HepG2 (cell line): ENCODE measurements around the gene GCC1. TPM values are rescaled to one million over a fixed set of nuclear protein-coding genes. Genes with fewer than 3 reads are reported as not detected.

Source experiments
- DBP ChIP-seq: sonication (generic); formaldehyde crosslinking; IDR thresholded peaks from 2 replicates; pipeline ENCODE4 v1.4.0; 2020; ENCODE audit warnings: missing genetic modification reagents; ENCODE audit errors: not compliant biosample characterization
- GATAD1 ChIP-seq: IDR thresholded peaks from 2 replicates; pipeline ENCODE4 v1.6.1; 2016; ENCODE audit warnings: missing genetic modification reagents, missing compliant biosample characterization
- HIC2 ChIP-seq: sonication (generic); formaldehyde crosslinking; IDR thresholded peaks from 2 replicates; pipeline ENCODE4 v1.9.0; 2022; ENCODE audit warnings: low read depth, missing genetic modification reagents
- MAZ ChIP-seq, 2 experiments: sonication (generic) in 1 of 2; formaldehyde crosslinking in 1 of 2; IDR thresholded peaks; 2 replicates each; pipeline versions ENCODE4 v1.5.0 to v1.6.1; 2012 to 2020; ENCODE audit warnings: low read depth in 2 of 2, mild to moderate bottlenecking in 2 of 2, borderline replicate concordance in 1 of 2, improper control_type of control experiment in 1 of 2, low read length in 1 of 2, missing genetic modification reagents in 1 of 2, moderate library complexity in 1 of 2
- MEF2D ChIP-seq: sonication (generic); formaldehyde crosslinking; IDR thresholded peaks from 2 replicates; pipeline ENCODE4 v1.5.1; 2020; ENCODE audit warnings: mild to moderate bottlenecking, missing genetic modification reagents
- MTF2 ChIP-seq: sonication (generic); formaldehyde crosslinking; IDR thresholded peaks from 2 replicates; pipeline ENCODE4 v1.5.0; 2020; ENCODE audit warnings: missing genetic modification reagents, borderline replicate concordance
- NFE2 ChIP-seq: sonication (generic); formaldehyde crosslinking; IDR thresholded peaks from 2 replicates; pipeline ENCODE4 v1.4.0; 2020; ENCODE audit warnings: missing genetic modification reagents
- PAWR ChIP-seq: sonication (generic); formaldehyde crosslinking; IDR thresholded peaks from 2 replicates; pipeline ENCODE4 v1.4.0; 2020; ENCODE audit warnings: missing genetic modification reagents, mild to moderate bottlenecking, borderline replicate concordance
- PRPF4 ChIP-seq: fragments of 200-400 bp; formaldehyde crosslinking; IDR thresholded peaks from 2 replicates; pipeline ENCODE4 v1.6.1; 2016; ENCODE audit warnings: low read length, low read depth; ENCODE audit not compliant: poor library complexity, severe bottlenecking
- REPIN1 ChIP-seq: sonication (generic); formaldehyde crosslinking; IDR thresholded peaks from 2 replicates; pipeline ENCODE4 v1.8.0; 2022; ENCODE audit warnings: missing genetic modification reagents, low read depth, mild to moderate bottlenecking, borderline replicate concordance
- SP140L ChIP-seq: sonication (generic); formaldehyde crosslinking; IDR thresholded peaks from 2 replicates; pipeline ENCODE4 v1.4.0; 2020; ENCODE audit warnings: missing genetic modification reagents, borderline replicate concordance
- SSRP1 ChIP-seq: IDR thresholded peaks from 2 replicates; pipeline ENCODE4 v1.6.1; 2016; ENCODE audit warnings: control low read depth
- TAF1 ChIP-seq: sonication (generic); formaldehyde crosslinking; IDR thresholded peaks from 2 replicates; pipeline ENCODE4 v1.4.0; 2020; ENCODE audit warnings: missing genetic modification reagents
- U2AF2 ChIP-seq: fragments of 200-400 bp; formaldehyde crosslinking; IDR thresholded peaks from 2 replicates; pipeline ENCODE4 v1.6.1; 2017; ENCODE audit warnings: low read depth, mild to moderate bottlenecking, low read length
- ZNF101 ChIP-seq: sonication (generic); formaldehyde crosslinking; IDR thresholded peaks from 2 replicates; pipeline ENCODE4 v1.4.0; 2020; ENCODE audit warnings: mild to moderate bottlenecking, low read depth, missing genetic modification reagents, borderline replicate concordance
- ZNF281 ChIP-seq: sonication (generic); formaldehyde crosslinking; IDR thresholded peaks from 2 replicates; pipeline ENCODE4 v1.4.0; 2020; ENCODE audit warnings: missing genetic modification reagents, borderline replicate concordance
- ZNF781 ChIP-seq: sonication (generic); formaldehyde crosslinking; IDR thresholded peaks from 2 replicates; pipeline ENCODE4 v1.5.1; 2020; ENCODE audit warnings: borderline replicate concordance, mild to moderate bottlenecking, missing genetic modification reagents; ENCODE audit errors: not compliant biosample characterization
- ZNF792 ChIP-seq: IDR thresholded peaks from 2 replicates; pipeline ENCODE4 v1.6.1; 2016
- ZSCAN9 ChIP-seq: IDR thresholded peaks from 2 replicates; pipeline ENCODE4 v1.6.1; 2016; ENCODE audit warnings: borderline replicate concordance
- polyA plus RNA-seq, 8 experiments: library from polyadenylated mRNA; depleted of rRNA in 3 of 8; stranded (reverse) in 7 of 8; unstranded in 1 of 8; fragments of >200 nt; fragmentation: Illumina TruSeq in 4 of 8; extraction: Trizol in 4 of 8; gene quantifications; 2 replicates each; pipeline versions ENCODE4 v1.2.1 to v1.2.3, GENCODE V29; 2011 to 2016; ENCODE audit warnings: low read depth in 4 of 8, missing spikeins in 1 of 8, mixed read lengths in 1 of 8; ENCODE audit not compliant: insufficient read depth in 1 of 8
- total RNA-seq, 5 experiments: library from RNA; depleted of rRNA; stranded (reverse); fragments of >200 nt; fragmentation: Illumina TruSeq; extraction: Trizol; gene quantifications; 2 replicates each; pipeline ENCODE4 v1.2.3, GENCODE V29; 2016; ENCODE audit warnings: low read depth in 1 of 5
- TF ChIP-seq, protein P1 (sequence below): sonication (generic); formaldehyde crosslinking; IDR thresholded peaks from 2 replicates; pipeline ENCODE4 v1.8.1; 2023; ENCODE audit warnings: mild to moderate bottlenecking, inconsistent platforms, moderate library complexity, missing genetic modification reagents, borderline replicate concordance

GCC1 gene
- total and polyA plus RNA-seq, 2 of the 13 experiments (the other 11 are each of a cell fraction or from before 2014, with no cell fraction given) = 2.5 to 15.3 TPM

GRCh38 chr7:127588019-127588696 lies 2.8 kb upstream of the GCC1 start, which contains the start of gene ARF5 (continued):
- TF ChIP-seq ZNF281 (CRISPR knock-in tag) = peak; percentile 70; the same call in 1 of the 2 replicates
- TF ChIP-seq SSRP1 (CRISPR knock-in tag) = no peak
- TF ChIP-seq SP140L (CRISPR knock-in tag) = 0 out of 2 replicates have a peak, but pooled peaks have one; percentile 4
- TF ChIP-seq GATAD1 (CRISPR knock-in tag) = no peak
- TF ChIP-seq U2AF2 = no peak
- TF ChIP-seq MAZ (IDR thresholded peaks at IDR 0.05; ENCODE audit: borderline replicate concordance, low read depth, low read length) = no peak
- no peak for TF ChIP-seq MAZ (CRISPR knock-in tag; IDR thresholded peaks at IDR 0.05; ENCODE audit: low read depth)
- no peak for TF ChIP-seq ZNF792
- no peak for TF ChIP-seq PRPF4
- TF ChIP-seq ZNF781 (CRISPR knock-in tag) = no peak
- TF ChIP-seq MEF2D (CRISPR knock-in tag) = peak; percentile 54; the same call in 1 of the 2 replicates
- 0 out of 2 replicates have a peak, but pooled peaks have one; percentile 23 for TF ChIP-seq MTF2 (CRISPR knock-in tag)
- TF ChIP-seq, protein P1, sequence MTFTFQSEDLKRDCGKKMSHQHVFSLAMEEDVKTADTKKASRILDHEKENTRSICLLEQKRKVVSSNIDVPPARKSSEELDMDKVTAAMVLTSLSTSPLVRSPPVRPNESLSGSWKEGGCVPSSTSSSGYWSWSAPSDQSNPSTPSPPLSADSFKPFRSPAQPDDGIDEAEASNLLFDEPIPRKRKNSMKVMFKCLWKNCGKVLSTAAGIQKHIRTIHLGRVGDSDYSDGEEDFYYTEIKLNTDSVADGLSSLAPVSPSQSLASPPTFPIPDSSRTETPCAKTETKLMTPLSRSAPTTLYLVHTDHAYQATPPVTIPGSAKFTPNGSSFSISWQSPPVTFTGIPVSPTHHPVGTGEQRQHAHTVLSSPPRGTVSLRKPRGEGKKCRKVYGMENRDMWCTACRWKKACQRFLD = 0 out of 2 replicates have a peak, but pooled peaks have one; percentile 20
- no peak for TF ChIP-seq HIC2 (CRISPR knock-in tag)
- no peak for TF ChIP-seq ZNF101
- no peak for TF ChIP-seq ZSCAN9 (CRISPR knock-in tag)
- TF ChIP-seq TAF1 (CRISPR knock-in tag) = peak; percentile 54
- no peak for TF ChIP-seq DBP (CRISPR knock-in tag)
- TF ChIP-seq PAWR (CRISPR knock-in tag) = no peak
- TF ChIP-seq NFE2 (CRISPR knock-in tag) = no peak
- TF ChIP-seq REPIN1 = peak; percentile 55; the same call in 1 of the 2 replicates
